HG03060 (cell line): ENCODE results near the gene BLCAP.

ENCODE experiments used
- ATAC-seq: cut with Tn5 transposase; IDR thresholded peaks from one replicate; pipeline ENCODE4 v1.9.1; 2021; ENCODE audit warnings: low read depth, moderate number of reproducible peaks; ENCODE audit not compliant: unreplicated experiment

The BLCAP gene

DNA sequence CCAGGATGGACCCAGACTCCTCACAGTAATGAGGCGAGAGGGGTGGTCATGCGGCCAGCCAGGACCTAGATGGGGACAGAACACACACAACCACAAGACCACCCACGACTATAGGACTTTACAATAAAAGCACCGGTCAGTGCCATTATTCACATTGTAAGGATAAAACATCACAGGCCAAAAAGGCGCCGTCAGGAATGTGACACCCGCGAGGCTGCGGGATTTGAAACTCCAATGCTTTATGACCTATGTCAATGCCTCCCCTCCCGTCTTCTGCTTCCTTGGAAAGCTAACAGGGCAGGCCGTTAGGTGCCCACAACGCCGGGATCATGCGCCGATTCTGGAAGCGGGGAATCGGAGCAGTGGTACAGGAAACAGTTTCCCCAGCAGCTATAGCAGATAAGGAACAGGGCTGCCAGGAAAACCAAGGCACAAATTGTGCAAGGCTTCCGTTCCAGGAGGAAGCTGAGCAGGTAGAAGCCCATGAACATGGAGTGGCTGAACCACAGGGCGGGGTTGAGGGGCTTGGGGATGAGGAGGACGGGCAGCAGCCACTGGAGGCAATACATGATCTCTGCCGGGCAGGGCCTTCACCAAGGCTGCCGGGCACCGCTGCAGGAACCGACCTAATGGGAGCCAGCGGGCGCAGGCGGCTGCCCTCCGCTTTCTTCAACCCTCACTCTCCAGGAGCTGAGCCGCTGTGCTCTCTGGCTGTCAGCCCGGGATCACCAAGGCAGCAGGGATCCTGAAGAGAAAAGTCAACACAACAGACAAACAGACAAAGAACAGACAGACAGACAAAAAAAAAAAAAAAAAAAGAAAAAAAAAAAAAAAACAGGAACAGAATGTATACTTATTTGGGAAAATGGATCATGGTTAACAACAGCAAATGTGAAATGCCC, 8.8 kb downstream of the BLCAP start:
- ATAC-seq: no peak

DNA sequence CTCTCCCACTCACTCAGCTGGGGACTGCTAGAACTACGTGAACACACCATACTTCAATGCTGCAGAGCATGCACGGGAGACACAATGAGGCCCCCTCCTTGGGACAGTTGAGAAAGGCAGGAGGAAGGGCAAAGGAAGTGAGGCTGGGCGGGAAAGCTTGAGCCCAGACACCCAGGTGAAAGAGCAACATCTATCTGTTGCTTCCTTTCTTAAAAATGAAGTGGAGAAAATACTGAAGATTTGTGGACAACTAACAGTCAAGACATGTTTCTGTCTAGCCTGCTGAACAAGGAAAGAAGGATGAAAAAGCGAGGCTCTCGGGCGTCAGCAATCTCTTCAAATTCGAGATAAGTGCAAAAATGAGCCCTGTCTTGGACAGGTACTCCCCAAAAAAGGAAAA, 9.6 kb downstream of the BLCAP start:
- ATAC-seq: no peak

DNA sequence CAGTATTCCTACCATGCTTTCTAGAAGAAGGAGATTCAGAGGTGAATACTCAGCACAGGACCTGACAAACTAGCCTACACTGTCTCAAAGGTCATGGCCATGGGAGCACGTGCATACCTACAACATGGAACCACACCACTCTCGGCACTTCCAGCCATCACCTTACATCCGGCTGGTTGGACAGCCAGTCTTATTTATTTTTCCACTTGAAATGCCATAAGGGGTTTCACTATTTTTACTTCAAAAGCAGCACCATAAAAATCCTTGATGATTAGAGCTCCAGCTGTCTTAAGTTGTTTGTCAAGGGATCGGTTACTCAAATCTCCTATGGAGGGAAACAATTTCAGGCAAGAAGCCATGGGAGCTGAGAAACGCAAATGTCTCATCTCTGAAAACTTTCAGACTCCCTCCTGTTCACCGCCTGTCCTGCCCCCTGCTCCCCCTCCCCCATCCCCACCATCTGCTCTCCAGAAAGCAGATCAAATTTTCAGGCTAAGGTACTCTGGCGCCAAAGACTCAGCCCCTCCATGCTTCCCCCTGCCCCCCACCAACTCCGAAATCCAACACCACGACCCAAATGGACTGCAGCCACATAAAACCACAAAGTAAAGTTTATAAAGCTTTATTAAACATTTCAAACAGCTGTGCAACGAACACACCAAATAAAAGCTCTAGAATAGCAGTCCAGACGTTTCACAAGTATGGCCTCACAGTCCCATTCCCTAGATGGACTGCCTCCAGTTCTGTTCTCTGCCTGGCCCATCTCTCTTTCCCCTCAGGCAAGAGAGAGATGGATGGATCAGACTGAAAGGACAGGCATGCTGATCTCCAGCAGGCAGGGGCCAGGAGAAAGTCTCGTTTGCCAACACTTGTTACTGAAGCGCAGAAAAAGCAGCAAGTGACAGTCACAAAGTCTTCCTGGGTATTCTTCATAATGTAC, 10.6 kb downstream of the BLCAP start:
- ATAC-seq: no peak

DNA sequence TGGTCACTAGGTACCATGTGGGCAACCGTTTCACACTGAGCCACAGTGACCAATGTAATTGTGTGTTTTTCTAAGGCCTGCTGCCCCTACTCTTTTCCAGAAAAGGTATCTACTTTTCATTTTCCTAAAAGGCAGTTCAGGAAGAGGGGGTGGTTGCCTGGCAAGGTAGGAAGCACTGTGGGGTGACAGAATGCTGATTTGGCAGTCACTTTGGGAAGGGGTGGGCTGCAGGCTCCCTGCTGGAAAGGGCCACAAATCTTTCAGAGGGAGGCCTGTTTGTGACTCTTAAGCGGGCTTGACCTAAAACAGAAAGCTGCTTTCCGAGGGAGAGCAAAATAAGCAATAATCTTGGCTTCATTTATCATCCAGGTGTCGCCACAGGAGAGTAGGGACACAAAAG, 11.8 kb downstream of the BLCAP start:
- no peak for ATAC-seq

DNA sequence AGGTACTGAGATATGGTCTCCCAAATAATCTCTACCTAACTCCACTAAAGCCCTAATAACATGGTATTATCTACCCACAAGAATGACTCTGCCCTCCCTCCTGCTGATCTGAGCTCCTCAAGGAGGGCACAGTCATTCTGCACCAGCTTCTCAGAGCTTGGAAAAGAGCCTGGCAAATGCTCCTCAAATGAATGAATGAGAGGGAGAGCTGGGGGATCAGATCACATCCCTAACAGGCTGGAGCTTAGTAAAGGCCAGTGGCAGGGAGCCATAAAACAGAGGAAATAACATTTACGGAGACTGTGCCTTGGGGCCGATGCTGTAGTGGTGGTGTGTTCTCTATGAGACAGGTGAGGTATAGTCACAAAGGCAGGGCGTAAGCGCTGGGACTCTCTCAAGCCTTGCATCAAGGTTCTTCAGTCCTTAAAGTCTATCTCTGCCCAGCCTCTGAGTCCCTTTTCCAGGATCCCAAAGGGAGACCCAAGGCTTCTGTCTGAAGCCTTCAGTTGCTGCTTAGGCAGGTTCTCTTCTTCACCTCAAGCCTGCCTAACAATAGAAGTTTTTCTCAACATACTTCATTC, 13.8 kb downstream of the BLCAP start:
- no peak for ATAC-seq

DNA sequence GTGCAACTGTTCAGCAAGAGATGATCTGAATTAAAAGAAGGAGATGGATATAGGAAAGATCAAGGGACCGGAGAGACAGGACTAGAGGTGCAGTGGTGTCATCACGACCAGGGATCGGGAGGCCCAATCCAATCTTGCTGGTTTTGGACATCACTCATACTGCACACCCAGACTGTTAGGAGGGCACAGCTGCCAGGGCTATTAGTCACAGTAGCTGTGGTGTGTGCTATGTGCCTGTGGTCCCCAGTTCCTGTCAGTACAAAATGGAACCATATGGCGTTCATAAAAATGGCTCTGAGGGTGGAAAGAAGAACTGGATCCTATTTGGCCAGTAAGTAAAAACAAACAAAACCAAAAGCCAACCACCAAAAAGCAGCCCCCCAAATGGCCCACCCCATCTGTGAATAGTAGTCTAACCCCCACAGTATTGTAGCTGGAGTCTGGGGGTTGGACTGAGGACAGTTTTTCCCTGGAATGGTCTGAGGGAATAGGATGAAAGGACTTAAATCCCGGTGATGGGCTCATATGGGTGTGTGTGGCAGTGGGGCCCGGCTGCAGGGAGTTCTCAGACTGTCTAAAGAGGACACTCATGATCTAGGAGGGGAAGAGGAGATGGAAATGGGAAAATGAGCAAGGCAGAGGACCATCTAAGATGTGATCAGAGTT, 15.9 kb downstream of the BLCAP start:
- ATAC-seq: no peak

DNA sequence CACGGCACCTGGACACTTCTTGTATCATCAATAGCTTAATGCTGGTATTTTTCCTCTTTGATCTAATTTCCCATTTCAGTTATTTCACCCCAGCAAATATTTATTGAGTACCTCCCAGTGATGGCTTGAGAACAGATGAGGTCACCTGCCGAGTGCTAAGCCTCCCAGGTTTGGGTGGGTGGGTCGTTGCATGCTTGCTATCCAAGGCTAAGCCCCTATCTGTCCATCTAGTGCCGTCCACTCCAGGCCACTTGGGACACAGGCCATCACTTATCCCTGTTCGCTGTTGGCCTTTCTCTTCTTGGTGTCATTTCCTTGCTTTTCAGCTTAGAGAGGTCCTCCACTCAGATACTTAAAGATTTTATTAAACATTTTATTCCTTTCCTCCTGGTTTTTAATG, 17.4 kb downstream of the BLCAP start:
- ATAC-seq: no peak

DNA sequence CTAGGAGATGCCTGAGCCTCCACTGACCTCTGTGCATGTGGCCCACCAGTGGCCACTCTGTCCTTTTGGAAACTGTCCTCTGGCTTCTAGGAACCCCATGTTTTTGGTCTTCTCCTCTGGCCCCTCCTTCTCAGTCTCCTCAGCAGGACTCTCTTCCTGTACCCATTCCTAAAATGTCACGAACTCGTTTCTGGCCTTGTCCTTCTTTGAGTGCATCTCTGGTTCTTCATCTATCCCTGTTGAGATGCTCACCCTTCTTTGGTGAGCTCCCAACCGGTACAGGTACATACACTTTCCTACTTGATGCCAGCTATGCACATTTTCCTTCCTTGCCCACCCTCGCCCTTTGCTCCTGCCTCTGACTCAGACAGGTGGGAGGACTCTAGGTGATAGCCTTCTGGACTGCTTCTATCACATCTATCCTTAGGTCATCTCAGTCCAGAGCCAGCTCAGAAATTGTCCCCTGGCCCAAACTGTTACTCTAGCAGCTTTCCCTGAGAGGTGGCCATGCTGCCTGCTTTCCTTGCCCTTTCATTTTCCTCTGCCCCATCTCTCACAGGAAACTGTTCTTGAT, 21.4 kb downstream of the BLCAP start:
- no peak for ATAC-seq

DNA sequence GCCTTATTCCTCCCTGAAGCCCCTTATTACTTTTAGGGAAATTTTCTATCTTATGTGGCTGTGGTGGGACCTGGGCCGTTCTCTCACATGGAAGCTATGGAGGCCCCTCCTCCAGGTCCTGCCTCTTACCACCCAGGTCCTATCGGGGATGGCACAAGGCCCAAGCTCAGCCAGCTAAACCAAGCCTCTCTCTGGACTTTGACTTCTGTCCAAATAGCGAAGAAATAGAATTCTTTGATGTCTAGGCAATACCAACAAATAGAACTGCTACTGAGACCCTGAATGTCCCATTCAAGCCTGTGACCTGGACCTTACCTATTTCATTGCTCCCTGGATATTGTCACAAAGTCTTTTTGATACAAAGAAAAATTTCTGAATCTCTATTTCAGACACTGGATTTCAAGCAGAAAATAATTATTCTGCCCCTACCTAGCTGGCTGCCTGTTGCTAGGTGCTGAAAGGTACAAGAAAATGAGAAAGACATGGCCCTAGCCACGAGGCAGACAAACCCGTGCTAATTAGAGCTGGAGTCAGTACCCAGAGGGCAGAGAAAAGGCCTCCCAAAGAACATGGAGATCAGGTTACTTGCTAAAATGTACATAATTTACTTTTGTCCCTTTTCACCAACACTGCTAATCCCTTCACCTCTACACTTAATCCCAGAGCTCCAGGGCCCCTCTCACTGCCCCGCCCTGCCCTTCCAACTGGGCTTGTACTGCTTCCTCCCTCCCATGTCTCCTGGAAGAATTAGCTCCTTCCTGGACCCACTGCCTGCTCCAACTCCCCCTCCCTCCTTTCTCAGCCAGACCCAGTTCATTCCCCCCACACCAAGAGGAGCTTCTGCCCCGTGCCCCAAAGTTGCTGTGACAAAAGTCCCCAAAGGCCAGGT, 22.2 kb downstream of the BLCAP start:
- no peak for ATAC-seq

DNA sequence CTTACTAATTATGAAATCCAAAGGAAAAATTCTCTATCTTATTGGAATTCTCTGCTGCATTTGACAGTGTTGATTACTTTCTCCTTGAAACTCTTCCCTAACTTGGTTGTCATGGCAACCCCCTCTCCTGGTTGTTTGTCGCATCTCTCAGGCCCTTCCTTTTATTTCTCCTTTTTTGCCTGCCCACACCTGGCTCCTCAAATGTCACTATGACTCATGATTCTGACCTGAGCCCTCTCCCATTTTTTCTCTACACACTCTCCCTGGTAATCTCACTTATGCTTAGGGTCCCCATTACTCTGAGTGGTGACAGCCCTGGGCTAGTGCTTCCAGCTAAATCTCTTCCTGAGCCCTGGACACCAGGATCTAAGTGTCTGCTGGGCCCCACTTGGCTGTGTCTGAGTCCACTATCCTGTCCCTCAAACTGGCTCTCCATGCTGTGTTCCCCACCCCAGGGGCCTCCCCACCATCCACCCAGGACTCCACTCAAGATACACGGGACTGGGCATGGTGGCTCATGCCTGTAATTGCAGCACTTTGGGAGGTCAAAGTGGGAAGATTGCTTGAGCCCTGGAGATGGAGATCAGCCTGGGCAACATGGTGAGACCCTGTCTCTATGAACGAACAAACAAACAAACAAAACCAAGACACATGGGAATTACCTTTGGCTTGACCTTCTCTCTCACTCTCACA, 23.1 kb downstream of the BLCAP start:
- ATAC-seq: no peak

DNA sequence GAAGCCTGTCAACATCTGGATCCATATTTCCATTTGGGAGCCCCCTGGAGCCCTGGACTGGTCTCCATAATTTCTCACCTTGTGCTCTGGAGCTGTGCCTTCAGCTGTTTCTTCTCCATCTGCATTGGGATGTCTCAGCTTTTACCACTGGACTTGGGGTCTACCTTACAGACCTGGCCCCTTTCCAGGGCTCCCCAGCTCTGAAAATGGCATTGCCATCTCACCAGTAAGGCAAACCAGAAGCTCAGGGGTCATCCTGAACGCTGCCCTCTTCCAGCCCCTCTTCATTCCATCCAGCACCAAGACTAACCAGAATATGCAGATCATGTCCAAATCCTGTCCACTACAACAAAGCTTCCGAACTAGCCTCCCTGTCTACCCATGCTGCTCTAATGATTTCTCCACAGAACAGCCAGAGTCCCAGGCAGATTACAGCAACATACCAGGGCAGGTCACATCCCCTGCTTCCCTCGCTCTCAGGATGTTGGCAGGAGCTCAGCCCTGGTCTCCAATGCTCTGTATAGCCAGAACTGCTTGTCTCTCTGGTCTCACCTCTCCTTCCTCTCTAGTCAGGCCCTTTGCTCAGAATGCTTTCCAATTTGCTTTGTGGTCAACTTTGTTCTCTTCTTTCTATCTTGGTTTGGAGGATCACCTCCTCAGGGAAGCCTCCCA, 24.3 kb downstream of the BLCAP start:
- no peak for ATAC-seq

DNA sequence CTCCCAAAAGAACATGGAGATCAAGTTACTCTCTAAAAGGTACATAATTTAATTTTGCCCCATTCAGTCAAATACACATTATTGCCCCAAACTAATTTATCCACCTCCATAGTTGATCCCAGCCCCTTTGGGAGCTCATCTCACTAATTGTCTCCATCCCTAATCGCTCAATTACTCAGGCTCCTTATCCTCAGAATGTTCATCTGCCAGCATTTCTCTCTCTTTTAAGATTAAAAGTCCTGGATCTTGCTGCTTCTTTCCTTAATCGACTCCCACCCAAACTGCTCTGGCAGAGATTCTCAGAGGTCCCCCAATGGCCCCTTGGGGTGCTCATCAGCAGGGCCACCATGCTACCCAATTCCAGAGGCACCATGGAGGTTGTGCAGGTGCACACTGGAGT, 25.0 kb downstream of the BLCAP start:
- no peak for ATAC-seq

DNA sequence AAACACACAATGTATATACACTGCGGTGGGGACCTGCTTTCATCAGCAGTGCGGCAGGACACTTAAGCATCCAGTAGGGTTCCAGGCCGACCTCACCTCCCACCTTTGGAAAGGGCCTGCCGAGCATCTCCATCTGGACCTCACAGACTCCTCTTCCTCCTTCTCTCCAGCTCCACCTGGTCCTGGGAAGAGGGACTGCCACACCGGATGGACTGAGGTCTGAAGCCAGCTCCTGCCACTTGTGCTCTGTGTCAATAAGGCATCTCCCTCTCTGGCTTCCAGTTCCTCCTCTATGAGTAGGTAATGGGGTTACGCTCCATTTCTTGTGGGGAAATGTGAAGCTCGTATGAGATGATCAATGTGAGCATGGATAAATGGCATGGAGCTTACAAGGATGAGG, 25.7 kb downstream of the BLCAP start:
- ATAC-seq: no peak

DNA sequence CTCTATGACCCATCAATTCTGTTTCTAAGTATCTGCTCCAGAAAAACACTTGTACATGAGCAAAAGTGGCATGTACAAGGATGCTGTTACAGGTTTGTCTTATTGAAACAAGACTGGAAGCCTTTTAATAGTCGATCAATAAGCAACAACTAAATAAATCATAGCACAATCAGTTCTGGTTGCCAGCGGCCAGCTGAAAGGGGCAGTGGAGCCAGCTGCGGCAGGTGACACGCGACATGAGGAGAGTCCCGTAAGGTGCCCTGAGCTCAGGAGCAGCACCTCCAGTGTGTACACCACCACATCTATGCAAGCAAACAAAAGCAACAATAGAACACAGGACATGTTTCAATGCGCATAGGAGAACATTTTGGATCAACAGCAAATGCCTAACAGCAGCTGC, 27.4 kb downstream of the BLCAP start:
- ATAC-seq: no peak

DNA sequence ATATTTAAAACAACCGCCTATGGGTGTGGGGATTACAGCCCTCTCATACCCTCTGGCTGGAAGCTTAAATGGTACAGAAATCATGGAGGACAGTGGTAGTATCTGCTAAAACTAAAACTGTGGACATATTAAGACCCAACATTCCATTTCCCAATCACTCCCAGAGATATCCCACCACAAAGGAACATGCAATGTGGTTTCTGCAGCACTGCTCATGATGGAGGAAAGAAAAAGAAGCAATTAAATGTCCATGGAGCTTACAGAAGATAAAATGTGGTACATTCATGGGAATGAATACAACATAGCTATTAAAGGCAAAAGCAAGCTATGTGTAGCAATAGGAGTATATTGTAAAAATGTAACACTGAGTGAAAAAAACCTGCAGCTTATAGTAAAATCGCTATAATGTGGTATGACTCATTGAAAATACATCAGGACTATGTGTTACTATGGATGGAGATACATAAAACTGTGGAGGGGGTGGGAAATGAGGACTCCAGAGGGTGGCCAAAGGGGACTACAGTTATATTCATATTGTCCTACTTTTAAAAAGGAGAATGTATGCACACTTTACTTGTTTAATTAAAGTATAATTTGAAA, 29.5 kb downstream of the BLCAP start:
- no peak for ATAC-seq

DNA sequence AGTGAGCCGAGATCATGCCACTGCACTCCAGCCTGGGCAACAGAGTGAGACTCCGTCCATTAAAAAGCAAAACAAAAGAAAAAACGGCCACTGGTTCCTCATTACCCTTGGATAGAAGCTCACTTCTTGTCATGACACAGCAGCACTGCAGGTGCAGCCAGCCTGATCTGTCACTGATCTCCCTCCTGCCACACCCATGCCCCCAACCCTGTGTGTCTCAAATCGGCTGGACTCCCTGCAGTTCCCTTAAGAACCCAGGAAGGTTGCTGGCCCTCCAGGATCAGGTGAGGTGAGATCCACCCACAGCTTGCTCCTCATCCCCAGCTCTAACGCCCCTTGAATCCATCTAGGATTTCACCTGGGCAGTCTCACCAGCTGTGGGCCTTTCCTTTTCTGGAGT, 32.9 kb downstream of the BLCAP start:
- no peak for ATAC-seq

DNA sequence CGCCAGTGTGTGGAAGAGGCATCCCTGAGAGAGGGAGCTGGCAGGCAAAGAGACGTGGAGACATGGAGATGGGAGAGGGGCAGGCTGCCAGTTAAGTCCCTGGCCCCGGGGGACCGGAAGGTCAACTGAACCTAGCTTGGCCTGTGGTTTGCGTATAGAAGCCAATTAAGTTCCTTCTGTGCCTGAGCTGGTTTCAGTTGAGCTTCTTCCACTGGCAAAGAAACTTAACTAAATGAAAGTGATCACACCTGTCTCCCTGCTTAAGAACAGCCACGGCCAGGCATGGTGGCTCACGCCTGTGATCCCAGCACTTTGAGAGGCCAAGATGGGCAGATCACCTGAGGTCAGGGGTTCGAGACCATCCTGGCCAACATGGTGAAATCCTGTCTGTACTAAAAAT, 33.4 kb downstream of the BLCAP start:
- no peak for ATAC-seq

DNA sequence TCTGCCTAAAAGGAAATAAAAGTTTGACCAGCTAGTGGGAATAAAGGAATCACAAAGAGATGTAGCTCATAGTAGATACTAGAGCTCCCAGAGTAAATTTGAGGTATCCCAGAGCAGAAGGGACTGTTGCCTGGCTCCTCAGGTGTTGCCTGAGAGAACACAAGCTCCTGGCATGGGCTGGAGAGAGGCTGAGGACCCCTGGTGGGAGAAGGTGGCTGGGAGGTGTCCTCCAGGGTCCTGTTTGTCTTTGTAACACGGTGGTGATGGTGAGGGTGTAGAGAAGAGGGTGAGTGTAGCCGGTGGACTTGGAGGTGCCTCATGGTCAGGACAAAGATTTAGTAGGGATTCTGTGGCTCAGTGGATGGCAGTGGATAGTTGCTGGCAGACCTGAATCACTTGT, 34.7 kb downstream of the BLCAP start:
- ATAC-seq: no peak
